ENCODE measurements around the gene HEYL.
"Not testable (repeated sequence)": the region's sequence is repeated elsewhere in the genome, so short reads cannot be mapped to it uniquely, and the experiment has no call there.

HEYL gene

DNA sequence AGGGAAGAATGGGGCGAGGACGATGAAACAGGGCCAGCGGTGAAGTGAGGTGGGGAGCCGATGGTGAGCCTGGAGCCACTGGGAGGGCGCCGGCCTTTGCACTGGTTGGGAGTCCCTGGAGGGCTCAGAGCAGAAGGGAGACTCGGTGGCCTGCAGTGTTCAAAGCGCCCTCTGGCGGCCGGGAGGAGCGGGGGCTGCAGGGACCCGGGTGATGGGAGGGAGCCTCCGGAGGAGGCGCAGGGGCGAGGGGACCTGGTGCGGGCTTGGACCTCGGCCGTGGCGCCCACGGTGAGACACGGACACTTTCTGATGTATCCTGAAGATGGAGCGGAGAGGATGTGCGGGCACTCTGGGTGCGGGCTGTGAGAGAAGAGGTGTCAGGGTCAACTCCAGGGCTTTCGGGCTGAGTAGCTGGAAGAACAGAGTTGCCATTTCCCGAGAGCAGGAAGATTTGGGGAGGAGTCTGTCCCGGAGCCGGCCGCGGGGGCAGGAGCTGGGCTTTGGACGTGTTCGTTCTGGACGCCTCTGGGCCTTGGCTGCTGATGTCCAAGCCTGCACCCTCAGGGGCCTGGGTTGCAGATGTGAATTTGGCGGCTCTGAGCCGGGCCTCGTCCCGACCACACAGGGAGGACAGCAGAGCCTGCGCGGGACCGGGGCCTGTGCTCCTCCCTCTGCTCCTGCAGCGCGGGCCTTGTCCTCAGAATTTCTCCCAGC lies 29.7 kb downstream of the HEYL start:
- 0 out of 2 replicates have a peak, but pooled peaks cover 3% of the 10 kb centered on the region for H3K27me3 ChIP-seq (ENCODE audit: control insufficient read depth, low read length)
- peak overlapping the region; percentile 51 for H3K4me2 ChIP-seq (ENCODE audit: low read length)
- H3K9me2 ChIP-seq (replicated peaks; ENCODE audit: control insufficient read depth, low read length): no peaks in the 10 kb centered on the region
- no peaks in the 10 kb centered on the region for H4K20me1 ChIP-seq (ENCODE audit: control insufficient read depth, insufficient read depth, low read depth, low read length)
- no peaks in the 10 kb centered on the region for H3F3A ChIP-seq (ENCODE audit: control insufficient read depth, insufficient read depth)
- peak overlapping the region; percentile 32; the same call in 1 of the 2 replicates for H3K4me3 ChIP-seq (ENCODE audit: low read length)
- no peaks in the 10 kb centered on the region for H3K9me3 ChIP-seq (ENCODE audit: control insufficient read depth, insufficient read depth, low read length)
- H3K79me2 ChIP-seq (ENCODE audit: control insufficient read depth, low read length): no peaks in the 10 kb centered on the region
- peaks cover 10% of the 10 kb centered on the region for H3K4me1 ChIP-seq (ENCODE audit: control insufficient read depth, low read length)
- no peaks in the 10 kb centered on the region for H3K36me3 ChIP-seq (ENCODE audit: control insufficient read depth, low read length)
- H3K27ac ChIP-seq (ENCODE audit: low read depth, low read length): no peak overlapping the region
- TF ChIP-seq, protein P1, sequence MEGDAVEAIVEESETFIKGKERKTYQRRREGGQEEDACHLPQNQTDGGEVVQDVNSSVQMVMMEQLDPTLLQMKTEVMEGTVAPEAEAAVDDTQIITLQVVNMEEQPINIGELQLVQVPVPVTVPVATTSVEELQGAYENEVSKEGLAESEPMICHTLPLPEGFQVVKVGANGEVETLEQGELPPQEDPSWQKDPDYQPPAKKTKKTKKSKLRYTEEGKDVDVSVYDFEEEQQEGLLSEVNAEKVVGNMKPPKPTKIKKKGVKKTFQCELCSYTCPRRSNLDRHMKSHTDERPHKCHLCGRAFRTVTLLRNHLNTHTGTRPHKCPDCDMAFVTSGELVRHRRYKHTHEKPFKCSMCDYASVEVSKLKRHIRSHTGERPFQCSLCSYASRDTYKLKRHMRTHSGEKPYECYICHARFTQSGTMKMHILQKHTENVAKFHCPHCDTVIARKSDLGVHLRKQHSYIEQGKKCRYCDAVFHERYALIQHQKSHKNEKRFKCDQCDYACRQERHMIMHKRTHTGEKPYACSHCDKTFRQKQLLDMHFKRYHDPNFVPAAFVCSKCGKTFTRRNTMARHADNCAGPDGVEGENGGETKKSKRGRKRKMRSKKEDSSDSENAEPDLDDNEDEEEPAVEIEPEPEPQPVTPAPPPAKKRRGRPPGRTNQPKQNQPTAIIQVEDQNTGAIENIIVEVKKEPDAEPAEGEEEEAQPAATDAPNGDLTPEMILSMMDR (IDR thresholded peaks at IDR 0.05; ENCODE audit: low read depth, low read length, poor library complexity, severe bottlenecking): peak; percentile 96
- TF ChIP-seq EZH2phosphoT487 (IDR thresholded peaks at IDR 0.05; ENCODE audit: borderline replicate concordance, low read length): no peak

DNA sequence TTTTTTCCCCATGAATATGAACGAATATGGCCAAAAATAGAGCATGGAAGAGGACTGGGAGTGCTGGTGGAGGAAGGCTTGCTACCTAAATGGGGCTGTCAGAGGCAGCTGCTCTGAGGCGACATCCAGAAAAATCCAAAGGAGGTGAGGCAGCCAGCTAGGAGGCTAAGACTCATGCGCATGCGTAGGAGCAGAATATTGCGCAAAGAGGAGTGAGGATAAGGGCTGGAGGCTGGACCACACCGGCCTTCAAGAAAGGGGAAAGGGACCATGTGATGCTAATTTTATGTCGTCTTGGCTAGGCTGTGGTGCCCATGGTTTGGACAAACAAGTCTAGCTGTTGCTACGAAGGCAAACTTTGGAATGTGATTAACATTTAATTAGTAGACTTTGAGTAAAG lies 30.5 kb downstream of the HEYL start:
- Histone ChIP-seq H3K79me2 (ENCODE audit: control insufficient read depth, low read length) (no peaks in the 10 kb centered on the region), H4K20me1 (ENCODE audit: control insufficient read depth, insufficient read depth, low read depth, low read length) (no peaks in the 10 kb centered on the region), H3K4me1 (ENCODE audit: control insufficient read depth, low read length) (peaks cover 10% of the 10 kb centered on the region), H3K27ac (ENCODE audit: low read depth, low read length) (no peak overlapping the region), H3K27me3 (ENCODE audit: control insufficient read depth, low read length) (peaks cover 5% of the 10 kb centered on the region; the same call in 1 of the 2 replicates), H3K9me2 (replicated peaks; ENCODE audit: control insufficient read depth, low read length) (no peaks in the 10 kb centered on the region), H3F3A (ENCODE audit: control insufficient read depth, insufficient read depth) (no peaks in the 10 kb centered on the region), H3K36me3 (ENCODE audit: control insufficient read depth, low read length) (no peaks in the 10 kb centered on the region), H3K4me3 (ENCODE audit: low read length) (no peak overlapping the region), H3K9me3 (ENCODE audit: control insufficient read depth, insufficient read depth, low read length) (no peaks in the 10 kb centered on the region), H3K4me2 (ENCODE audit: low read length) (no peak overlapping the region)
- TF ChIP-seq, protein P1 (IDR thresholded peaks at IDR 0.05; ENCODE audit: low read depth, low read length, poor library complexity, severe bottlenecking): no peak
- no peak for TF ChIP-seq EZH2phosphoT487 (IDR thresholded peaks at IDR 0.05; ENCODE audit: borderline replicate concordance, low read length)

DNA sequence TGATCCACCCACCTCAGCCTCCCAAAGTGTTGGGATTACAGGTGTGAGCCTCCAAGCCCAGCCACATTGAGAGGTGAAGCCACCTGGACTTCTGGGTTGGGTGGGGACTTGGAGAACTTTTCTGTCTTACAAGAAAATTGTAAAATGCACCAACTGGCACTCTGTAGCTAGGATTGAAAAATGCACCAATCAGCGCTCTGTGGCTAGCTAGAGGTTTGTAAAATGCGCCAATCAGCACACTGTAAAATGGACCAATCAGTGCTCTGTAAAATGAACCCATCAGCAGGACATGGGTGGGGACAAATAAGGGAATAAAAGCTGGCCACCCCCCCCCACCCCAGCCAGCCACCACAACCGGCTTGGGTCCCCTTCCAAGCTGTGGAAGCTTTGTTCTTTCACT lies 35.8 kb downstream of the HEYL start:
- H3F3A ChIP-seq (ENCODE audit: control insufficient read depth, insufficient read depth); H3K4me3 ChIP-seq (ENCODE audit: low read length); H3K4me1 ChIP-seq (ENCODE audit: control insufficient read depth, low read length); H3K27me3 ChIP-seq (ENCODE audit: control insufficient read depth, low read length); H3K9me2 ChIP-seq (replicated peaks; ENCODE audit: control insufficient read depth, low read length); H3K79me2 ChIP-seq (ENCODE audit: control insufficient read depth, low read length); H4K20me1 ChIP-seq (ENCODE audit: control insufficient read depth, insufficient read depth, low read depth, low read length); H3K4me2 ChIP-seq (ENCODE audit: low read length); H3K9me3 ChIP-seq (ENCODE audit: control insufficient read depth, insufficient read depth, low read length); H3K36me3 ChIP-seq (ENCODE audit: control insufficient read depth, low read length); H3K27ac ChIP-seq (ENCODE audit: low read depth, low read length): not testable (repeated sequence)

DNA sequence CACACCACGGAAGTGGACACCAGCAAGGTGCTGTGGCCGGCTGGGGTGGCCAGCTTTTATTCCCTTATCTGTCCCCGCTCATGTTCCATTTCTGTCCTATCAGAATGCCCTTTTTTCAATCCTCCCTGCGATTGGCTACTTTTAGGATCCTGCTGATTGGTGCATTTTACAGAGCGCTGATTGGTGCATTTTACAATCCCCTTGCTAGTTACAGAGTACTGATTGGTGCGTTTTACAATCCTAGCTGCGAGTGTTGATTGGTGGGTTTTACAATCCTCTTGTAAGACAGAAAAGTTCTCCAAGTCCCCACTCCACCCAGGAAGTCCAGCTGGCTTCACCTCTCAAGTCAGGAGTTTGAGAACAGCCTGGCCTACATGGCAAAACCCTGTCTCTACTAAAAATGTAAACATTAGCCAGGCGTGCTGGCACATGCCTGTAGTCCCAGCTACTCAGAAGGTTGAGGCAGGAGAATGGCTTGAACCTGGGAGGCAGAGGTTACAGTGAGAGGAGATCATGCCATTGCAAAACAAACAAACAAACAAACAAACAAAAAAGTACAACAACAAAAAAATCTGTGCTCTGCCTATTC lies 37.7 kb downstream of the HEYL start:
- not testable (repeated sequence) for H3K27ac ChIP-seq (ENCODE audit: low read depth, low read length); H3K4me1 ChIP-seq (ENCODE audit: control insufficient read depth, low read length); H3K27me3 ChIP-seq (ENCODE audit: control insufficient read depth, low read length); H3K4me2 ChIP-seq (ENCODE audit: low read length); H4K20me1 ChIP-seq (ENCODE audit: control insufficient read depth, insufficient read depth, low read depth, low read length); H3K9me3 ChIP-seq (ENCODE audit: control insufficient read depth, insufficient read depth, low read length); H3K4me3 ChIP-seq (ENCODE audit: low read length); H3F3A ChIP-seq (ENCODE audit: control insufficient read depth, insufficient read depth); H3K9me2 ChIP-seq (replicated peaks; ENCODE audit: control insufficient read depth, low read length); H3K36me3 ChIP-seq (ENCODE audit: control insufficient read depth, low read length); H3K79me2 ChIP-seq (ENCODE audit: control insufficient read depth, low read length)
